HG02759 (cell line): ENCODE results near the gene SH2D4B.

Experiments used
- ATAC-seq: cut with Tn5 transposase; IDR thresholded peaks from one replicate; pipeline ENCODE4 v1.9.1; 2021; ENCODE audit warnings: mild to moderate bottlenecking, moderate library complexity; ENCODE audit not compliant: unreplicated experiment

The SH2D4B gene

GRCh38 chr10:80503584-80504157 lies 34.0 kb upstream of the SH2D4B start:
- ATAC-seq, result no peak

DNA sequence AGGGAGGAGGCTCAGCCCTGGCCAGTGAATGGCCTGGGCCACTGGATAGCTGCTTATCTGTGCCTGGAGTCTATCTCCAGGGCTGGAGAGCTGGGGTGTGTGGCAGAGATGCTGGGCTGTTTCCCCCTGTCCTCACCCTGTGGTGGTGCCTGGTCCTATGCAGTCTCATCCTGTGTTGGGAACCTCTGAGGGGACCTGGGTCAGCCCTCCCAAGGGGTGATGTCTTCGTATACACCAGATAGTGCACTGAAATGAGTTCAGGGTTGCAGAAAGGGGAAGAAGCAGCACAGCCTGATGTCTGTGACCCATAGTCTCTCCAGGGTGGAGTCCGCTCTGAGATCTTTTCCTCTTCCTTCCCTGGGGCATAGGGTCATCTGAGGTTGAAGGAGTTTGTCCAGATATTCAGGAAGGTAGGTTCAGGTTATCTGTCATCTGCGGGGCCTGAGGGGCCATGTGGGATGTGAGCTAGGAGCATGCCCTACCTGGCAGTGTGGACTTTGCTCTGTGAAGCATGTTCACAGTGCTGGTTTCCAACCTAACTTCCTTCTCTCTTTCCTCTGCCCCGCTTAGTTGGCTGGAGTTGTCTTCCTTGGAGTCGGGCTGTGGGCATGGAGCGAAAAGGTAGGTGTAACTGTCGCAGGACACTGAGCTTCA lies 33.4 kb upstream of the SH2D4B start:
- ATAC-seq, result no peak

DNA sequence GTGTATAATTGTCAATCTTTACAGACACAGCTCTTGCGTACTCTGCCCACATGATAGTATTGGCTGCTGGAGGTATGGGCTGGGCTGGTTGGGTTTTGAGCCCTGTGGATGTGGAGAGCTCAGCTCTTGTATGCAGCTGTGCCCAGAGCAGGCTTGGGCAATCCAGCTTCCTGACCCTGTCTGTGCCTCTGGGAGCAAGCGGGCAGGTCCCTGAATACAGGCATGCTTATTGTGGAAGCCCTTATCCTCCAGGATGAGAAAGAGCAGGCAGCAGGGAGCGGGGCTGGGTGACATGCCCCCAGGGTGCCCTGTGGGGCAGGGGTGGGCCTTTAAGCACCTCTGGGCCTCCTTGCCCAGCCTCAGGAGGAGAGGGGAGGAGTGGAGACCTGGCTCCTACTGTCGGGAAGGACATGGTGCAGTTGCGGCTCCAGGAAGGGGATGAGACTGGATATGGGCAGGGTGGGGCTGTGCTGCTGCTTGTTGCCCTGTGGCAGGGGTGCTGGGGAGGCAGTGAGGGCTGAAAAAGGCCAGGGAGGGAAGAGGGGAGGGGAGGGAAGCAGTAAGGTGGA lies 32.7 kb upstream of the SH2D4B start:
- no peak for ATAC-seq

DNA sequence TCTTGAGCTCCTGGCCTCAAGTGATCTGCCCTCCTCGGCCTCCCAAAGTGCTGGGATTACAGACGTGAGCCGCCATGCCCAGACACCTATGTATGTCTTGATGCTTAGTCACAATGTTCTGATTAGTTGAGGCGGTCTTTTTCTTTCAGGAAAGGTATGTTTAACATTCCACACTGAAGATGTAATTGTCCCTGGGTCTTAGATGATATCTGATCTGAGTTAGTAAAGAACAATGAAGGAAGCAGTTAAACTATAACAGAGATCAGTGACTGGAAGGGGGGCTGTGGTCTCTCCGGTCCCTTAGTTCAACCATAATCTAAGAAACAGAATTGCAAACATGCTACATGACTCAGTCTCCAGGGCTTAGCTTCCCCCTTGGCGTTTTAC lies 31.5 kb upstream of the SH2D4B start:
- ATAC-seq, result no peak

DNA sequence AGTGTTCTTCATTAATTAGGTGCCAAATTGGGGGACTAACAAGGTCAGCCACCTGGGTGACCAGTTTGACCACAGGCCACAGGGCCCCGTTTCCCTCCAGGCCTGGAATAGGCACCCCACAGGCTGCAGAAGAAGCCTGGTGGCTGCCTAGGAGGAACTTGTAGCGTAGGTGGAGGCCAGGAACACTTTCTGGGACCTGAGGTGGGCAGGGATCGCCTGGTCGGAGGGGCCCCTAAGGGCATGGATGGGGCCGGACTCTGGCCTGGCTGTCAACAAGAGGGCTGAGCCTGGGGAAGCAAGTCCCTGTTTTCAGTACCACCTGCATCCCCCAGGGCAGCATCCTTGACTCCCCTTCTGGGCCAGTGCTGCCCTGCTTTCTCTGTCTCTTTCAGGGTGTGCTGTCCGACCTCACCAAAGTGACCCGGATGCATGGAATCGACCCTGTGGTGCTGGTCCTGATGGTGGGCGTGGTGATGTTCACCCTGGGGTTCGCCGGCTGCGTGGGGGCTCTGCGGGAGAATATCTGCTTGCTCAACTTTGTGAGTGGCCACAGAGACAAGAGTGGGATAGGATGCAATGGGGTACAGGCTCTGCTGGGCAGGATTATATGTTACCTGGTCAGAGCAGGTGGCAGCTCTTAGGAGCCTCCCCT lies 30.7 kb upstream of the SH2D4B start:
- no peak for ATAC-seq

- no peak for ATAC-seq
These were observed 28.6 kb upstream of the SH2D4B start for GRCh38 chr10:80509108-80509402.

GRCh38 chr10:80509403-80510161 lies 28.1 kb upstream of the SH2D4B start:
- no peak for ATAC-seq

GRCh38 chr10:80512031-80512526 lies 25.6 kb upstream of the SH2D4B start:
- no peak for ATAC-seq

DNA sequence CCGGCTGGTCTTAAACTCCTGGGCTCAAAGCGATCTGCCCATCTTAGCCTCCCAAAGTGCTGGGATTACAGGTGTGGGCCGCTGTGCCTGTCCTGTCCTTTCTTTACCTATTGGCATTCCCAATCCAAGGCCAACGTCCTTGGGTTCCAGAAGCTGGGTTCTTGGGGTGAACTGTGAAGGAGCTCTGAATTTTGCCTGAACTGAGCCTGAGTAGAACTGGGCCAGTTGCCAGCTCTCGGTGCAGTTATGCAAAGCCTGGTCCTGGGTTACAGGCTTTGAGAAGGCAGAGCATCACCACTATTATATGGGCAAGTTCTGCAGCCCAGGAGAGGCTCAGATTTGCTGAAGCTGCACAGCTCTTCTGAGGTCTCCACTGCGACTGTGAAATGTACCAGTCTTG lies 24.6 kb upstream of the SH2D4B start:
- ATAC-seq, result no peak

GRCh38 chr10:80515511-80515910 lies 22.2 kb upstream of the SH2D4B start:
- no peak for ATAC-seq

DNA sequence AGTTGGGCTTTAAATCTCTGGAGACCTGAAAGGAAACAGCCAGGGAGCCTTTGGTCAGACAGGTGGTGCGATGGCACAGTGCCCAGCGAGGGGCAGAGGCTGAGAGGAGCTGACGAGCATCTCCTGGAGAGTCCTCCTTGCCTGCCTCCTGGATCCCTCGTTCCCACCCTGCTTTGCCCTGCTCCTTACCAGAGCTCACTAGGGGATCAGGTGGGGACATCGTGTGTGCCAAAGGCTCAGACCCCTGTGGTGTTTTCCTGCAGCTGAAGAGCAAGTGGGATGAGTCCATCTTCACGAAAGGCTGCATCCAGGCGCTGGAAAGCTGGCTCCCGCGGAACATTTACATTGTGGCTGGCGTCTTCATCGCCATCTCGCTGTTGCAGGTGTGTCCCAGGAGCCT lies 21.8 kb upstream of the SH2D4B start:
- no peak for ATAC-seq

DNA sequence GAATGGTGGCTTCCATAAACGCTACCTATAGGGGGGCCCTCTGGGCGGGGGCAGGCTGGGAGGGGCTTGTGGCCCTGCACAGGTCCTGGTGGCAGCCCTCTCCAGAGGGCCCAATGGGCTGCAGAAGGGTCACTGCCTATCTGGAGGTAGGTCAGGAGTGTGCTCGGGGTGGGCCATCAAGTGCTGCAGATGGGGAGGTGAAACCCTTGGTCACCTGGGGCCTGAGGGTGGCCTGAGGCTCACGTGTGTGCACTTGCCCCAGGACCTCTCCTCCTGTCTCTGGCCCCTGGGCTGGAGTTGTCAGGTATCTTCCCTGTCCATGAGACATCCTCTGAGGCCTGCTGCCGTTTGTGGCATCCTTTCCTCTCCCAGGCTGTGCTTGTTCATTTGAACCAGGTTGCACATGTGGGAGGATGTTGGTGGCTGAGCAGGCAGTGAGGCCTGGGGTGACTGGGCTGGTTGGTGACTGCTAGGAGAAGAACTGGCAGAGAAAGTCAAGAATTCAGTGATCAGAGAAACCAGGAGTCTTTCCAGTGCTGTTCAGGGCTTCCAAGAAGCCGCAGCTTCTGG lies 21.1 kb upstream of the SH2D4B start:
- no peak for ATAC-seq

GRCh38 chr10:80517416-80518142 lies 20.1 kb upstream of the SH2D4B start:
- no peak for ATAC-seq

- peak; percentile 37 for ATAC-seq
These were observed 19.4 kb upstream of the SH2D4B start for GRCh38 chr10:80518143-80518806.

DNA sequence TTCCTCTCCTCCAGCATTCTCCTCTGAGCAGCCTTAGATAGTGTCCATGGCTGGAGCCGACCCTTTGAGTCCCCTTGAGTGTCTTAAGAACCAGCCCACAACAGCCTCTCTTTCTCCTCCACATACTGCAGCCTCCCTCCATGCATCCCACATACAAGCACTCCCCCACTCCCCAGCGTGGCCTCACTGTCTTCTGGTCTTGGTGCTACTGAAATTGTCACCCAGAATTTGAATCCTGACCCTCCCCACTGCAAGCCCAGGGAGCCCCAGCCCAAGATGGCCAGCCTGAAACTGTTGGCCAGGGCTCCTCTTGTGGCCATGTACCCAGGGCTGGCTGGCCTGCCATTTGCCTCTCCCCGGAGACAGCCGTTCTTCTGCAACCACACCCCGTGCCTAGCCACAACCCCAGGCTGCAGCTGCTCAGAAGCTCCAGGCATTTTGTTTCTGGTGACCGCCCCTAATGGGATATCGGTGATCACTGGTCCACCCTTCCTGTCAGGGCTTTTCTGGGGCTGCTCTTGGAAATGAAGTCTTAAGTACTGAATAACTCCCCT lies 18.8 kb upstream of the SH2D4B start:
- ATAC-seq, result peak; percentile 34

- no peak for ATAC-seq
These were observed 17.6 kb upstream of the SH2D4B start for GRCh38 chr10:80519936-80520650.

GRCh38 chr10:80520661-80521470 lies 16.8 kb upstream of the SH2D4B start:
- ATAC-seq, result no peak

- no peak for ATAC-seq
These were observed 14.8 kb upstream of the SH2D4B start for GRCh38 chr10:80522756-80523363.
